Mucosa of rectum (tissue), 2 donors: Measurements from ENCODE around the gene CHST15.

Experiments
- H3K27ac ChIP-seq, 2 donors: one replicate each; pipeline ENCODE4 v1.7.0; 2013; ENCODE audit warnings: inconsistent platforms in 2 of 2, low read depth in 2 of 2, low read length in 2 of 2
- H3K27me3 ChIP-seq, 2 donors: one replicate each; pipeline ENCODE4 v1.7.0; 2013; ENCODE audit warnings: low read length in 2 of 2; ENCODE audit not compliant: control insufficient read depth in 2 of 2, insufficient read depth in 2 of 2
- H3K36me3 ChIP-seq, 2 donors: one replicate each; pipeline ENCODE4 v1.7.0; 2013; ENCODE audit warnings: low read length in 2 of 2; ENCODE audit not compliant: control insufficient read depth in 2 of 2, insufficient read depth in 2 of 2
- H3K4me1 ChIP-seq, 2 donors: one replicate each; pipeline ENCODE4 v1.7.0; 2013; ENCODE audit warnings: low read length in 2 of 2, mild to moderate bottlenecking in 1 of 2; ENCODE audit not compliant: control insufficient read depth in 2 of 2, insufficient read depth in 2 of 2
- H3K4me3 ChIP-seq, 2 donors: one replicate each; pipeline ENCODE4 v1.7.0; 2013; ENCODE audit warnings: low read length in 2 of 2
- H3K9ac ChIP-seq, 2 donors: one replicate each; pipeline ENCODE4 v1.7.0; 2013; ENCODE audit warnings: low read length in 2 of 2, low read depth in 1 of 2, mild to moderate bottlenecking in 1 of 2
- H3K9me3 ChIP-seq, 2 donors: one replicate each; pipeline ENCODE4 v1.7.0; 2013; ENCODE audit warnings: low read length in 2 of 2; ENCODE audit not compliant: control insufficient read depth in 2 of 2
- donor health status: healthy.
- donor health status: Normal muscosa, but diverticular disease.

The CHST15 gene

DNA sequence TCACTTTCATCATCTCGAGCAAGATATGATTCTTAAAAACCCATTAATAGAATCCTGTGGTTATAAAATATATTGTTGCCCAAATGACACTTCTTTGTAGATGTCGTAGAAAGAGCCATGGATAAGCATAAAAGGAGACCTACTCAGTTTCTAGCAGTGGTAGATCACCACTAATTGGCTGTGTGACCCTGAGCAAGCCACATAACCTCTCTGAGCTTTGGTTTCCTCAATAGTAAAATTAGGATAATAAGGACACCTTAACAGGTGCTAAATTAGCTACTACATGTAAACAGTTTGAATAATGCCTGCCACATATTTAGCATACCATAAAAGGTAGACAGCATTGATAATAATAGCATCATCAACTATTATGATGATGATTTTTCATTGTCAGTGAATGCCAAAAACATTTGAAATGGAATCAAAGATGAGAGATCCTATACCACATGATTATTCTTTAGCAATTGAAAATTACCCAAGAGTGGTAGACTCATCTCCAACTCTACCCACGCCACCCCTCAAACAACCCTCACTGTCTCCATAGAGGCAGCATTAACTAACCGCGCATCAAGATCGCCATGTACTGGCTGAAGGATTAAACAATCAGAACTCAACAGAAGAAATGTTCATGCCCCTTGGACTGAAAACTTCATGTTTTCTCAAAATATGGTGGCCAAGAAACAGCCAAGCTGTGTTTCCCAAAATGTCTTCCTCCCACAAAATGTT, 45.8 kb downstream of the CHST15 start:
- Histone ChIP-seq H3K9ac (no peak overlapping the region), H3K4me3 (no peak overlapping the region), H3K9me3 (no peaks in the 10 kb centered on the region), H3K4me1 (peaks cover 0 to 3% of the 10 kb centered on the region in 2 donors), H3K27me3 (no peaks in the 10 kb centered on the region), H3K36me3 (no peaks in the 10 kb centered on the region), H3K27ac (no peak overlapping the region)

DNA sequence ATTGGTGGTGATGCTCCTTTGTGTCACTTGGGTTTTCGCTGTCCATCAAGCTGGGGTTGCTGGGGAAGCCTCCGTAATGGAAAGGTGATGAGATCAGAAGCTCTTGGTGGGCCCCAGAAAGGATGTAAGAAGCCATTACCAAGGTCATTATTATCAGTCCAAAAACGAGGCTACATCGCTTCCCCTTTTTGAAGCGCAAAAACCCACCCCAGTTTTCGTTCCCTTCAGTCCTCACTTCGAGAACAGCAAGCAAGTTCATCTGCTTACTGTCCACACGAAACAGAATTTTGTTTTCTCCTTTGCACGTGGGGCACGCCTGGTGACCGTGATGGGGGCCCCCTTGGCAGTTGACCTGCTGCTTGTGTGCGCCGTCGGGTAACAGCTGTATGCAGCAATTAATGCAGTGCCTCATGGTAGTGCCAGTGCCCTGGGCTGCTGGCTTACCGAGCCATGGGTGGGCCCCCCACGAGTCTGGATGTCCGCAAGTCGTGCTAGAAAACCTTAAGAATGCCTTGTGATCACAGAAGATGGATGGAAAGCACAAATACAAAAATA, 47.5 kb downstream of the CHST15 start:
- no peaks in the 10 kb centered on the region for H3K27me3 ChIP-seq
- no peak overlapping the region for H3K4me3 ChIP-seq
- no peaks in the 10 kb centered on the region for H3K9me3 ChIP-seq
- no peak overlapping the region for H3K9ac ChIP-seq
- peaks cover 0 to 3% of the 10 kb centered on the region in 2 donors for H3K4me1 ChIP-seq
- no peaks in the 10 kb centered on the region for H3K36me3 ChIP-seq
- no peak overlapping the region for H3K27ac ChIP-seq

DNA sequence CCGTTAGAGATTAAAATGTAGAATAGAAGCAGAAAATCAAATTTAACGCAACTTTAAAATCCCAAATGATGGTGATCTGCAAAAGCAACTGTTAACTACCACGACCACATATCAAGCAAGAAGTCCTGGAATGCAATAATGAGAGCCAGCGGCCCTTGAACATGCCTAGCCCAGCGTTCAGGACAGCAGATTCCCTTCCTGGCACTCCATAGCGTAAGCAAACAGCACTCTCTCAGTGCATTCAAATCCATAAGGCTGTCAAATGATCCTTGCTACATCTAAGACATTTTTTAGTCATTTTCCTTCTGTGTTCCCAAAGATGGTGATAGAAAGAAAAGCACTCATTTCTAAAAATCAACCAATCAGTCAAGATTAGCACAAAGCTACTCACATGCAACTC, 48.1 kb downstream of the CHST15 start:
- Histone ChIP-seq H3K36me3 (peaks cover 0 to 3% of the 10 kb centered on the region in 2 donors), H3K27me3 (no peaks in the 10 kb centered on the region), H3K4me3 (no peak overlapping the region), H3K27ac (no peak overlapping the region), H3K9ac (no peak overlapping the region), H3K4me1 (peaks cover 0 to 3% of the 10 kb centered on the region in 2 donors), H3K9me3 (no peaks in the 10 kb centered on the region)

DNA sequence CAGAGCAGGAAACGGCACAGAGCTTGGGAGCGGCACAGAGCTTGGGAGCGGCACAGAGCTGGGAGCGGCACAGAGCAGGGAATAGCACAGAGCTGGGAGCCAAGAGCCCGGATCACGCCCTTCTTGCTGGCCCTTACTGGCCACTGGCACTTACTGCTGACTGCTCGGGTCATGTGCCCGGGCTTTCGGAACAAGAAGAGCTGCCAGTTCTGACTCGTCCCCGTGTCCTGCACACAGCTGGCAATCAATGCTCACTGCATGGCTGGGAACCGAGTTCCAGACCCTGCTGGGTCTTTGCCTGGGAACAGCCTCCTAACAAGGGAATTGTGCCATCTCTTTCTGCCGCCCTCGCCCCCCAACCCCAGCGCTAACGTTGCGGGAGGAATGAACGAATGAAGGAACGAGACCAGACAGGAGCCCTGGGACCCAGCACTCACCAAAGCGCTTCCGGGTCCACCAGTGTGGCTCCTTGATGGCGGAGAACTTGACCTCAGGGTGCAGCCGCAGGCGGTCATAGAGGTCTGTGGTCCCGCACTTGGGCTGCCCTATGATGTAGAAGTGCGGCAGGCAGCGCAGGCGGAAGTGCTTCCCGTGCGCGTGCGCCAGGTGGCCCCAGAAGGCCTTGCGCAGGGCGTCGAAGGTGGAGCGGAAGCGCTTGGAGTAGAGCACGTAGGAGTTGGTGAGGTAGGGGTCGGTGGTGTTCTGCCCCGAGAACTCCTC, 49.1 kb downstream of the CHST15 start:
- H3K27ac ChIP-seq, result no peak overlapping the region
- H3K36me3 ChIP-seq, result peaks cover 0 to 5% of the 10 kb centered on the region in 2 donors
- peaks cover 0 to 3% of the 10 kb centered on the region in 2 donors for H3K4me1 ChIP-seq
- H3K4me3 ChIP-seq, result no peak overlapping the region
- H3K9me3 ChIP-seq, result no peaks in the 10 kb centered on the region
- no peak overlapping the region for H3K9ac ChIP-seq
- no peaks in the 10 kb centered on the region for H3K27me3 ChIP-seq

DNA sequence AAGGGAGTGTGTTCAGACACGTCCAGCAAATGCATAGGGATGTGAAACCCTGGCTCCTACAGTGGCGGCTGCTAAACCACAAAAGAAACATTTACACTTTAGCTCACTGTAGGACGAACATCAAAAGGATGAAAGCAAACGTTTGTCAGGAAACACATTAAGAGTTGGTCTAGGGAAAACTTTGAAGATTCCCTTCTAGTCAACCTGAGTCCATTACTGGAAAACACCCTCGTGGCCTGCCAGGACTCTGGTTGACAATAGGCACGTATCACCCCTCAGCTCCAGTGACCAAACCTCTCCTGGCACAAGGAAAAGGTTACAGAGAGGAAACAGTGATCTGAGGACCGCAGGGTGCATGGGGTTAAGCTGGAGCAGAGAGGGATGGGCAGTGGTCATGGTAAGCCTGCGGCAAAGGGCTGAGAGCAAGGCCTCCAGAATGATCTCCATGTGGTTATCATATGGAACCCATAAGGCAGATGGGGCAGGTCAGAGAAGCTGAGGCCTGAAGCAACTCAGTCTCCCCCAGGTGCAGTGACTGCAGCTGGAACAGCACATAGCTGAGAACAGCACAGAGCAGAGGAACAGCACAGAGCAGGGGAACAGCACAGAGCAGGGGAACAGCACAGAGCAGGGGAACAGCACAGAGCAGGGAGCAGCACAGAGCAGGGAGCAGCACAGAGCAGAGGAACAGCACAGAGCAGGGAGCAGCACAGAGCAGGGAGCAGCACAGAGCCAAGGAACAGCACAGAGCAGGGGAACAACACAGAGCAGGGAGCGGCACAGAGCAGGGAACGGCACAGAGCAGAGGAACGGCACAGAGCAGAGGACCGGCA, 49.9 kb downstream of the CHST15 start:
- peak overlapping the region in 1 of 2 donors; percentile 19 for H3K27ac ChIP-seq

DNA sequence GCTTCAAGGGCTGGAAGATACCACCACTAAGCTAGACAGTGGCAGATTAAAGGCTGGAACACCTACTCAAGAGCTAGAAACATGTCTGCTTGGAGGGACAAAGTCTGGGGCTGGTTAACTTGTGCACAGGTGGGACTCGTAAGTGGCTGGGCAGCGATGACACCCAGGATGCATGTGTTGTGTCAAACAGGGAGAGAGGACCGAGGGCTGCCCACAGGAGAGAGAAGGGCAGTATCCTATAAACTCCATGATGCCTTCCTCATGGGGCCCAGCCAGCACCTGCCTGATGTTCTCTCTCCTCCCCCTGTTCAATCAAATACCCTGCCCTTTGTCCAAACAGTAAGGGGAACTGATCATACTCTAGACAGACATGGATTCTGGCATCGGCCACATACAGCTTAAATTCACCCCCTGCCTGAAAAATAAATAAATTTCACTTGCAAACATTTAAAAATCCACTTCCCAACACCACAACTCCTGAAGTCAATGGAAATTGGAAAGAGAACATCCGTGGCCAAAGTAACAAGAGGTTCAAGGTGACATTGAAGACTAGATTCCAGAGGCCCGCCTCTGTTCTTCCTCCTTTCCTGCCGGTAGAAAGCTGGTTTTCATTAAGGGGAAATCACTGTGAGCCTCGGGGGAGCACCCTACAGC, 50.6 kb downstream of the CHST15 start:
- Histone ChIP-seq H3K27me3 (no peaks in the 10 kb centered on the region), H3K9me3 (no peaks in the 10 kb centered on the region), H3K4me1 (peaks cover 0 to 3% of the 10 kb centered on the region in 2 donors), H3K9ac (no peak overlapping the region), H3K4me3 (no peak overlapping the region), H3K27ac (no peak overlapping the region), H3K36me3 (peaks cover 0 to 5% of the 10 kb centered on the region in 2 donors)

More for the DNA sequence above, 49.9 kb downstream of the CHST15 start:
- Histone ChIP-seq H3K4me3 (no peak overlapping the region), H3K9ac (no peak overlapping the region), H3K4me1 (peaks cover 0 to 3% of the 10 kb centered on the region in 2 donors), H3K9me3 (no peaks in the 10 kb centered on the region), H3K27me3 (no peaks in the 10 kb centered on the region), H3K36me3 (peaks cover 0 to 5% of the 10 kb centered on the region in 2 donors)

DNA sequence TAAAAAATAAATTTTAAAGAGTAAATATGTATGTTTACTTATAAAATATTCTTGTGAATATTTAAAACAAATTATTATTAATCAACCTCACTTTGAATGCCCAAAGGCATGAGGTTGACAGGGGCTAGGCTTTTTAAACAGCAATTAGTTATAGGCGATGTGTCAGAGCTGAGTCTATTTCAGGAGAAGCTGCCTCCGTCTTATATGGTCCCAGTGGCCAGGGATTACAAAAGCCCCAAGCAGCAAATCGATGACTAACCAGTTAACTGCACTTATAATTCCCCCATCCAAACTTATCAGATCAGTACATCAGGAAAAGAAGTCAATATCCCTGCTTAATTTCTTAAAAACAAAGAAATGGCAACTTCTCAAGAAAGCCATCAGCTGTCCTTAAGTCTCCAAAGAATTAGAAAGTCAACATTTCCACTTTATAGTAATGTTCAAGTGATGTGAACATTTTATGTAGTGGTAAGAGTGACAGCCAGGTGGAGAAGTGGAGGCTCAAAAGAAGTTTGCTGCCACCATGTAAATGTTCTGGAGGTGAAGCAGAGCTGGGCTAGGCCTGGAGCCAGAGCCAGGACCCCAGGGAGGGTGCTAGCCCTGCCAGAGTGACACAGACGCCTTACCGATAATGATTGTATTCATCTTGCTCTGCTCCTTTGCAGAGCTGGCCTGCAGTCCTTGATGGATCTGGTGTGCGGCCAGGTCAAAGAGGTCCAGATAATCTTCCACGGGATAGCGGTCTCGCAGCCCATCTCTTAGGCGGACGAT, 51.5 kb downstream of the CHST15 start:
- Histone ChIP-seq H3K27ac (no peak overlapping the region), H3K27me3 (no peaks in the 10 kb centered on the region), H3K9me3 (no peaks in the 10 kb centered on the region), H3K9ac (no peak overlapping the region), H3K4me1 (peaks cover 0 to 3% of the 10 kb centered on the region in 2 donors), H3K4me3 (no peak overlapping the region), H3K36me3 (peaks cover 0 to 6% of the 10 kb centered on the region in 2 donors)

DNA sequence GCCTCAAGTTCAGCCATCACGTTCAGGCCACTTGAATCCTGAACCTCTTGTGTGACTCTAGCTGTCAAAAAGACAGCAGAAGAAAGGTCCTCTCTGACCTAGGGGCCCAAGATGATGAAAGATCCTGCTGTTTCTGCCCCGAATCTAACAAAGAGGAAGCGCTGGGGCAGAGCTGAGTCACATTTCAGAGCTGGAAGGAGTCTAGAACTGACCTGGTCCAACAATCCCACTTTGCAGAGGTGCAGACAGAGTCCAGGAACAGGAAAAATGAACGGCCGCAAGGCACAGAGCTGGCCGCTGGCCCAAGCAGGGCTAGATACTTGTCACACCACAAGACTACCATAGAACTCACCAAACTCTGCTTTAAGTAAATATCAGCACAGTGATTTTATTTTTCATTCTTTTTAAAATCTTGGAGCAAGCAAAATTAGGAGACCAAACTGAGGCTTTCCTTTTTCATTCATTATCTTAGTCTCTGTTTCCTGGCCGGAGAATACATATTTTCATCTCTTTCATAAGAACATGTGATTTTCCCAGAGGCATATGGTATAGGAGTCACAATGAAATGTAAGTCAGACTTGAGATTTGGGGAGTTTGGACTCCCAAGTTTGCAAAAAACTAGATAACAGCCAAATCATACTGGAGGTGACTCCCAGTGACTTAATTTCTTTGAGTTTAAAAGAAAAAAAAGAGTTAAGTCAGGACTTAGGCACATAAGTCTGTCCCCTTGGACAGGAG, 52.8 kb downstream of the CHST15 start:
- Histone ChIP-seq H3K4me1 (peaks cover 0 to 10% of the 10 kb centered on the region in 2 donors), H3K27me3 (no peaks in the 10 kb centered on the region), H3K27ac (no peak overlapping the region), H3K9ac (no peak overlapping the region), H3K9me3 (no peaks in the 10 kb centered on the region), H3K4me3 (no peak overlapping the region), H3K36me3 (peaks cover 0 to 8% of the 10 kb centered on the region in 2 donors)
